ENCODE data around the gene PRKCH.

The PRKCH gene

DNA sequence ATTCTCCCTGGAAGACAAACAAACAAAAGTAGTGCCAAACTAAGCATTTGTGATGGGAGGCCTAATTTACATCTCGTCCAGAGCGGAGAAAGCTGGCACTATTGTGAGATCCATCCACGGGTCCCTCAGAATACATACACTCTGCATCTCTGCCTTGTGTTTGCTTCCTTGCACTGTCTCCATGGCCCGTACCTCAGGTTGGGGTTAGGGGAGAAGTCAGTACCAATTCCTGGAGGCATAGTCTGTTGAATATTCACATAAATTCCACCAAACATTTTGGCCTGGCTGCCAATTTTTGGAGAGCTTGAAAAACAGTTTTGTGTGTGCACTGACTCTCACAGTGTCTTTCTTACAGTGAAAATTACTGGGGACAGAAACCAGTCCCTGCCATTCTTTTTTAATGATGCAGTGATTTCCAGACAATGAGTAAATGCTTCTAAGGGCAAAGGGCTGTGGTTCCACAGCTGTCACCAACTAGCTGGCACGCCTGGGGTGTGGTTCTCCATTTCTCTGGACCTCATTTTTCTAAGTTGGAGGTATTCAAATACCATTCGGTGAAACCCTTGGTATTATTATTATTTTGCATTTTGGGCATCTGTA lies 254.3 kb downstream of the PRKCH start:
- no peak for DNase-seq

DNA sequence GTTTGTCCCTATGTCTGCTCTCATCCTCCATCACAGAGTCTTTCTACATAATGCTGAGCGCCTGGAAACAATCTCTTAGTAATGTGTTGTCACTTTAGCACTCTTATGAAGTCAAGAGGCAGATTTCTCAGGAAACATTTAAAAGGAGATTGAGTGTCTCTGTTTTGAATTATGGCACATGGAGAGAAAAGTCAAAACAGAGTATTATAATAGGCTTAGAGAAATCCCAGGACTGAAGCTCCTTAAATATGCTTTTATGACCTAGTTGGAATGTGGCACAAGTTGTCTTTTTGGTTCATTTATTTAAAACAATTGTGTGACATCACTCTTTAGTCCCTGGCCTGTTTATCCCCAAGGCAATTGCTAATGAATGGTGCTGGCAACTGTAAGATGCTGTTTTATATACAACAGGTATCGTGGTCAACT lies 256.1 kb downstream of the PRKCH start:
- DNase-seq: no peak

DNA sequence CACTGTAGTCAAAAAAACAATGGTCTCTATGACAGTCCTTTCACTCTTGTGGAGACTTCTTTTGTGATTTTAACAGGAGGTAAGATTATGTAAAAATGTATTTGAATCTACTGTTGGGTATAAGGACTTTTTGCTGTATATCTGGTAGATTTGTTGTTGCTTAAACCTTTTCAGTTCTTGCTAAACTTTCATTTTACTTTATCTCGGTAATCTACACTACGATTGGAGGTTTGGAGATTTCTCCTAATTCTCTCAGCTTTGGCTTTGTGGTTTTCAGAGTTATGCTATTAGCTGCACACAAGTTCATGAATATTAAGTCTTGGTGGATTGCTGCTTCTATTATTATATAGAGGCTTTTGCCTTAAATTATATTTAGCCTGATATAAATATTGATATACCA lies 257.4 kb downstream of the PRKCH start:
- no peak for DNase-seq

DNA sequence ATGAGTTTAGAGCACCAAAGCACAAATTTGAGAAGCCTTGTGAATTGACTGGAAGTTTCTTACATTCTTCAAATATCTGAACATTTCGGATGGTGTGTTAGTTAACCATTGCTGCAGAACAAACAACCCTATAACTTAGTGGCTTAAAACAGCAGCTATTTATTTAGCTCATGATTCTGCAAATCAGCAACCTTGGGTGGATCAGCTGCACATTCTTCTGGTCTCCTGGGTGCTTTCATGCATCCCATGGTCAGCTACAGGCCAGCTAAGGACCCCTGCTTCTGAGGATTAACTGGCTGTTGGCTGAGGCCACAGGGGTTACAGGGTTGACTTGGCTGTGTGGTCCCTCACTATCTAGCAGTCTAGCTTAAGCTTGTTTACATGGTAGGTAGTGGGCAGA lies 260.0 kb downstream of the PRKCH start:
- no peak for DNase-seq

DNA sequence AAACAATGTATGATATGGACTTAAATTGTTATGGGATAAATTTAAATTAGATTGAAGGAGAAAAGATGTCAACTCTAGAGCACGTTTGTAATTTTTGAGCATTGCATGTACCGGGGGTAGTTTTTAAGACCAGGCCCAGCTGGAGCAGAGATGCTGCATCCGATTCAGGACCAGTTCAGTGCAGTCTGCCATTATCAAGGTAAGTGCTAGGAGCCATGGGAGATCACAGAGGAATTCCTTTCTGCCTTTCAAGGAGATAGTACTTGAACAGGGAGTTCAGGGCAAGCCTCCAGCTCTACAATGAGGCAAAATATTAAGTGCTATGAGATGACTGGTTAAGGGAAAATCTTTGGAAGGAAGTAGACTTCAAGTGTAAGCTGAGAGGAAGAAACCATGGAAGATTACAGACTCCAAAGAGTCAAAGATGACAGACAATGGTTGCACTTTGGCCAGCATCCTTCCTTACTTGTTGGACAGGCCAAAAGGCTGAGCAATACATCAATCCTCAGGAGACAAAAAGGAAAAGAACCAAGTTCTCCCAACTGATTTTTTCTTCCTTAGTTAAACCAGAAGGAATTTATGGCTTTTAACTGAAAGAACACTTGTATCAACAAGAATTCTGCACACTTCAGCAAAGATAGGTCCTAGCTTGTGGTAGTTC lies 260.7 kb downstream of the PRKCH start:
- DNase-seq: no peak

DNA sequence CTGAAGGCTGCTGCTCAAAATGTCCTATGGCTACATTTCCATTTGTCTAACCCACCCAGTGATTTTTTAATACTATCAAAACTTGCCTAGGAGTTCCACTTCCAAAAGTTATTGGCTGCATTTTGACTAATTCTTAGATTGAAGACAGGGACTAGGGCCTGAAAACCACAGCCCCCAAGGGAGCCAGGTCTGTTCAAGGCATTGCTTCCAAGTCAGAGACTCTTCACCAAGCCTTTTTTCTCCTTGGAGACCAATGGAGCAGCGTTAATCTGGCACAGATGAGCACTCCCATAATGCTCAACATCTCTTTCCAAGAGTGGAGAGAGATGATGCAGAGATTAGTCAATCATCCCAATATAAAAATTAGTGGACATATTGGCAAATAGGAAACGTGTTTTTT lies 261.4 kb downstream of the PRKCH start:
- no peak for DNase-seq

DNA sequence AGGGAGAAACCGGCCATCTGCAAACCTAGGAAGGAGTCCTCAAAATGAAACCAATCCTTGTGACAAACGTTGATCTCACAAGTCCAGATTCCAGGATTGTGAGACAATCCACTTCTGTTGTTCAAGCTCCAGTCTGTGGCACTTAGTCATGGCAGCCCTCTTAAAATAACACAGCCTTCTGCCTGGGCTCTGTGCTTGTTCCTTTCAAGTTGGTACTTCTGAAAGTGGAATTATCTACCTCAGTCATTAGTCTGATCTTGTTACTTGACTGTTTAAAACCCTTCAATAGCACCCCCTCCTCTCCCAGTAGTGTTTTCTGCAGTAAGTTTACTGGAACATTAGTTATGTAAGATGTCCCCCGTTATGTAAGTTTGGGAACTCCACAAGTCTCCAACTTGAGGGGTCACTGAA lies 263.0 kb downstream of the PRKCH start:
- DNase-seq: no peak

DNA sequence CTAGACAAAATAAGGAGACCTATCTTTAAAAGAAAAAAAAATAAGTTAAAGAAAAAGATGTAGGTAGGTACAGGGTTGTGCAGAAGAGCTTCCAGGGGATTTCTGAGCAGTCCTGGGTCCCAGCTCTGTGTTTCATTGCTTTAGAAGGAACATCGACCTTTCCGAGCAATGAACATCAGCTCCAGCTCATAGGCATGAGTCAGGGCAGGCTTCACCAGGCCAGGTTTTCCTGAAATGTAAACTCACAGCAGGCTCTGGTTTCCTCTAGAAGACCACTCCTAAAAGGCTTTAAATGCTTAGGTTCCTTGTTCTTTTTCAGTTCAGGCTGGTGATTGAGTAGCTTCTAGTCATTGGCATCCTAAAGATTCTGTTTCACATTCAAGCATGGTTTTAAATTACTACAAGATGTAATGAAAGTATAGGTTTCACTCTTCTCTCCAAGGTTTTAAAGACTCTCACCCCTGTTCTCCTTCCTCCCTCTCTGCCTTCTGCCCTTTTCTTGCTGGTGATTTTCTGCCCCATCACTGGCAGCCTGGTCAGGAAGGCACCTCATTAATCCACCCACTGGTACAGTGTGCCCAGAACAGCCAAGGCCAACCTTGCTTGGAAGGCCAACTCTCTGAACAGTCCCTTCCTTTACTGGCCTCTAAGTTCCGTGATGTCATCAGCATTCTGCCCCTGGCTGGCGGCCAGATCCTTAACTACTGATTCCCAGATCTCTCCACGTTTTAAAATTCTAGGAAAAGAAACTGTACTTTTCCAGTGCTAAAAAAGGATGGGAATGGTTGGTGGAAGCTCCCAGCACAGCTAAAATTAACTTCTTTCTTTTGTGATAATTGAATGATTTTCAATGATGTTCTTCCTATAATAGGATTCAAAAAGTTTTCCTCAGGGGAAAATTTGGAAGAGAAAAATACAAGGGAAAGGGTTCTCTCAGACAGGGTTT lies 264.5 kb downstream of the PRKCH start:
- DNase-seq: no peak

DNA sequence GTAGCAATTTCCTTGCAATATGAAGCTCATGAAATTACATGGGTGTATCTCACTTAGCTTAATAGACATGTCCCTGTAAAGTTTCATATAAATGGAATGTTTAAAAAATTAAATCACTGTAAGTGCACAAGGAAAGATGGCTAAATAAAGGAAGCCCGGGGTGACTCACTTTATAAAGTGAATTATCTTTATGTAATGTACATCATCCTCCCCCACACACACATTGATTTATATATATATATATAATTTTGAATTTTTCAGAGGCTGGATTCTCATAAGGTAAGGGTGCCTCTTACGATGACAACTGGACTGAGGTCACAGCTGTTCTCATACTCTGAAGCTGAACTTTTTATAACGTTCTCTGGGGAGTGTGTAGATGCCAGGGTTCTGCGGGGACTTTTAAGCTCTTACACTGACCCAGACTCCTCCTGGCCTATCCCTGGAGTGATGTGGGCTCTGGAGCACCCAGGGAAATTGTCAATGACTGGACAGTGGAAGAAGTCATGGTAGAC lies 265.2 kb downstream of the PRKCH start:
- DNase-seq: no peak

DNA sequence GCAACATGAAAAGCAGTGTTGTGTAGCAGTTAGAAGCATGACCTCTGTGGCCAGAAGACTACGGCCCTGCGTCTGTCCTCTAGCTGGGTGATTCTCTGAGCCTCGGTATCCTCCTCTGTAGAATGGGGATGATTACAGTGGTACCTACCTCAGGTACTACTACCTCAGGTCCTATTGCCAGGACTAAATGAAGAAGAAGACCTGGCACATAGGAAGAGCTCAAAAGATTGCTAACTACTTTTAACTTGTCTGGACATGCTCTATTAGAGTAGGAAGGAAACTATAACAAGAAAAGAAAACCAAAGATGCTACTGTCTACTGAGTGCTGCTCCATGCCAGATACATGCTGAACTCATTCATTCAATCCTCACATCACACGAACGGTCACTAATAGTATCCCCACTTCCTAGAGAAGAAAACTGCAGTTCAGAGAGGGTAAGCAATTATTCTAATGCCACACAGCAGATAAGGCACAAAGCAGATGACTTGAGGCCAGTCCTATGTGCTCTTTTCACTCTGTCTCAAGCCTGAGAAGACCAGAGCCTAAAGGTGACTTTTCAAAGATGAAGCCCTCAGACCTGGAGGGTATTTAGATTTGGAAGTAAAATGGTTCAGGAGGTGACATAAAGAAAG lies 265.8 kb downstream of the PRKCH start:
- no peak for DNase-seq

DNA sequence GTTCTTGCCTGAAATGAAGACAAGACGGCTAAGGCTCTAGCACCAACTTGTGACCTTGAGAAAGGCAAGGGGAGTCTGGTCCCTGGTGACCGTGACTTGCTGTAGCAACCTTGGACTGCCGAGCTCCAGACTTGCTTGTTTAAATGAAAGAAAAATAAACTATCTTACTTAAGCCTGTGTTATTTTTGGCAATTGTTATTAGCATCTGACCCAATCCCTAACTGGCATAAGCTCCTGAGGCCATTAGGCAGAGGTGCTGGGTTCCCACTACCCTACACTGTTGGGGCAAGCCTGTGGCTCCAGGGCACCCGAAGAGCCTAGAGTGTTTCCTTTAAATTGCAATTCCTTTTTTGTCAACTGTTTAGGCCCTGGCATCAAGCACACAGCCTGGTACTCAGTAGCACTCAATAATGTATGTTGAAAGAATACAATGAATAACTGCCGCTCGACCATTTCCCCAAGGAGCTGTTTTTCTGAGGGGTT lies 267.1 kb downstream of the PRKCH start:
- peak; percentile 27 for DNase-seq

DNA sequence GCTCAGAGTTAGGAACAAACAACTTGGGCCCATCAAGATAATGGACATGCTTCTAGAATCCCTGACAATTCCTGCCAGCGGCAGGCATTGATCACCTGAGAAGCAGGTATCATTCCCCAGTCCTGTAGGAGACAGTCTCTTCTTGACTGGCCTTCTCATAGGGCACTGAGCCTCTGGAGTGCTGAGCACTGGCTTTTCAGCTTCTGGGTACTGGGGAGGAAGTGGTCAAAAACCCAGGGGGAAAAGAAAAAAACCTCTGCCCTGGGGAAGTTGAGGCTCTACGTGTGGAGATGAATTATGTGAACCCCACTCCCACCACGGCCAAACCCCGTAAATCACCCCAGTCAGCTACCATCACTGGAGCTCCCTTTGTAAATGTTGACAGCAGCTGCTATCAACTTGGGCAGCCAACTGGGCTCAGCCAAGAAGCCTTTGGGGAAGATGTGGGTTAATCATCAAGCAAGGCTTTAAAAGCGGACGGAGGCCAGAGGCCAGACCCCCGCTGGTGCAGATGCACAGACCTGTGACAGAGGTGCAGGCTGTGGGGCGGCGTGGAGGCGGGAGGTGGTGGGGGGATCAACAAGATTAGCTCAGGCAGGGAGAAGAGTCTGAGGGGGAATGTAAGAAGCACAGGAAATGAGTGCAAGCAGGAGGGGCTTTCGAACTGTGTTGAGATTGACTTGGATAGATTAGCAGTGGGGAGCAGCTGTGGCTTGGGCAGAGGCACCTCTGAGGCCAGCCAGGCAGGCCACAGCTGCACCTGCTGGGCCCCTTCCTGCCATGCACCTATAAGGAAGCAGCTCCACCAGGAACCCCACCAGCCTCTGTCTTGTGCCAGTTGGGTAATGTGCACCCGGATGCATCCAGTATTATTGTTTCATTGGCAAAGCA lies 268.6 kb downstream of the PRKCH start:
- no peak for DNase-seq

DNA sequence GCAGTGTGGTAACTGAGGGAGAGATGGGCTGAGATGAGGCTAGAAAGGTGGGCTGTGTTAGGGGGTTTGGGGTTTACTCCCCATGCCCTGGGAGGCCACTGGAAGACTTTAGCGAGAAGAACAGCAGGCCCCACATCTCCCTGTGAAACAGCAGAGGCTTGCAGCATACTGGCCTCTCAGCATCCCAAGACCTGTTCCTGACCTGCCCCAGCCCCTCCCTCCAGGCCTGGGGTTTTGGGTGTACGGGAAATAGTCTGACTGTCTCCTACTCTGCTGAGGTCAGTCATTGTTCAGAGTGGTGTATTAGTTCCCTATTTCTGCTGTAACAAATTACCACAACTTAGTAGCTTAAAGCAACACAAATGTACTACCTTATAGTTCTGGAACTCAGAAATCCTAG lies 270.5 kb downstream of the PRKCH start:
- no peak for DNase-seq

DNA sequence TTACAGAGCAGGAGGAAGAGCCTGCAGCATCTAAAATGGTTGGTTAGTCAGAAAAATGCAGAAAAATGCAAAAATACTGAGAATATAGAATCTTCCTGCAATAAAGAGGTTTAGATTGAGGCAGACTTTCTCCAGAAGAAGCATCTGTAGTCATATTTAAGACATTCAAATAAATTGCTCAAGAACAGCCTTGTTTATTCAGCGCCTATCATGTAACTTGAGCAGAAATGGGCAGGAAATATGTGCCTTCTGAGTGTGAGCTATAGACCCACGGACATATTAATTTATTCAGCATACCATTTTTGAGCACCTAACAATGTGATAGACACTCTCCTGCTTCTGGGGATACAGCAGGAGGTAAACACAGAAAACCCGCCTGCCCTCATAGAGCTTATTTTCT lies 272.0 kb downstream of the PRKCH start:
- DNase-seq: no peak

DNA sequence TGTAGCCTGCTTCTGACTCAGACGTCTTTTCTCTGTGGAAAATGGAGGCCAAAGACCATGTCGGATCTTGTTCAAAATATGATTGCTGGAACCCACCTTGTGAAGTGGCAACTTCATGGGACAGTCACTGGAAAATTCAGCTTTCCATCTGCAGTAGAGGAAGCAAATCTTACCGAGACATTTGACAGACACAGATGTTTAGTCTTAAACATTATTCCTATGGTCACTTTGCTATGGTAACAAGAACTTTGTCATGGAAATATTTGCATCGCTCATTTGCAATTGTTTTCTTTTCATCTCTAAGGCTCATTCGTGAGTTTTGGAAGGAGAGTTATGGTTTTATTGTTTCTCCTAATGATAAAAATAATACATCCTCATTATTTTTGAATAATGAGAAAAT lies 275.6 kb downstream of the PRKCH start:
- DNase-seq: no peak

DNA sequence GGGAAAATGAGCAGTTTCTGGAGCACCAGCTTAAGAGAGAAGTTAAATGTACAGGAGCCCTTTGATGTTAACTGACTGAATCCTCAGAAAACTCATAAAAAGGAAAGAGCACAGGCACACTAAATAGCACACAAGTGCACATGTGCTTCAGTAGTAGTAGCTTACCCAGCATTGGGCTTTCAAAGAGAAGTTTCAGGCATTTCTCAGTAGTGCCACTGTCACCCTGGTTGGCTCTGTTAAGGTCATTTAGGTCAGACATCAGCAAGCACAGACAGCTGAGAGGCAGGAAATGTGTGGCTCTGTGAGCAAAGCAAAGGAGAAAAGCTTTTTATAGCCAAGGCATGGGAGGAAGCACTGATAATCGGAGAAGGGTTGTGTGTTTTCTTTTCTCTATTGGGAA lies 277.6 kb downstream of the PRKCH start:
- no peak for DNase-seq

DNA sequence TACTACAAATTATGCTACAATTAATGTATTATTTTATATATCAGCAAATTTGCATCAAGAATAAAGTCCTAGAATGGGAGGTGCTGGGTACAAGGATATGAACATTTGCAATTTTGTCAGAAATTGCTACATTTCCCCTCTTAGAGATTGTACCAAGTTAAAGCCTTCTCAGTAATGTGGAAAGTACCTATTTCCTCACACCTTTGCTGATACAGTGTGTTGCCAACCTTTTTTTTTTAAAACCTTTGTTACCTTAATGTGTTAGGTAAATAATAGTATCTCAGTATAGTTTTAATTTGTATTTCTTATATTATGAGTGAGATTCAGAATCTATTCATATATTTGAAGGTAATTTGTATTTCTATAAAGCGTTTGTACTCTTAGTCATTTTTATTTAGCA lies 278.6 kb downstream of the PRKCH start:
- no peak for DNase-seq

Data from NCI-H2171 (cell line).